GM21723 (cell line): ENCODE measurements around the gene LARGE1.
"Not testable (repeated sequence)": the region's sequence is repeated elsewhere in the genome, so short reads cannot be mapped to it uniquely, and the experiment has no call there.

ENCODE experiments used
- ATAC-seq: cut with Tn5 transposase; IDR thresholded peaks from one replicate; pipeline ENCODE4 v1.9.1; 2021; ENCODE audit warnings: mild to moderate bottlenecking, moderate library complexity; ENCODE audit not compliant: unreplicated experiment

LARGE1 gene

DNA sequence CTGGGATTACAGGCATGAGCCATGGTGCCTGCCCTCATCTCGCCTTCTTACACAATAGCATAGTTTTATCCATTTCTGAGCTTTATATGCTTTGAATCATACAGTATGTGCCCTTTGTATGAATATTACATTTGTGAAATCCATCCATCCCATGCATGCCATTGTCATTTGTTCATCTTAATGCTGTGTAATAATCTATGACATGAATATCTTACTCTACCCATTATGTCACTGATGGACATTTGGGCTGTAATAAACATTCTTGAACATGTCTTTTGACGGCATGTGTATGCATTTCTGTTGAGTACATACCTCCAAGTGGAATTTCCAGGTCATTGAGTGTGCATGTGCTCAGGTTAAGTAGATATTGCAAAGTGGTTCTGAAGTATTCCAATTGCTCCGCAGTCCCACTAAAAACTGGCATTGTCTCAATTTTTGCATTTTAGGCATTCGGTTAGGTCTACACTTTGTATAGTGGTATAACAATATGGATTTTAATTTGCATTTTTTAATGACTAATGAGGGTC is 522.8 kb downstream of the LARGE1 start:
- ATAC-seq = no peak

DNA sequence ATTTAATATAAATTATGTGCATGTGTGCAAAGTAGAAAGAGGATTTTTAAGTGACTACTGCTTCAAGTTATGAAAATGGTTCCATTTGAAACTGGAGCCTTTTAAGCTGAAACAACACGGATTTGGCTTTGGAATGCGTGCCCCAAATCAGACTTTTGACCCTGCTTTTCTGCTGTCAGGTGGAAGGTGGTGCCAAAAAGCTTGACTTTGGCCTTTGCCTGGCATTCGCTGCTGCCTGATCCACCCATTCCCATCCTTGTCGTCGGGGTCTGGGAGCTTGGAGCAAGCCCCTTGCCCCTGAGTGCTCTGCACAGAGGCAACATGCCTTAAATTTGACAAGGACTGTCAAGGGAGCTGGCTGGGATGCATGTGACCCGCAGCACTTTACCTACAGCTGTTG is 526.8 kb downstream of the LARGE1 start:
- ATAC-seq = no peak

DNA sequence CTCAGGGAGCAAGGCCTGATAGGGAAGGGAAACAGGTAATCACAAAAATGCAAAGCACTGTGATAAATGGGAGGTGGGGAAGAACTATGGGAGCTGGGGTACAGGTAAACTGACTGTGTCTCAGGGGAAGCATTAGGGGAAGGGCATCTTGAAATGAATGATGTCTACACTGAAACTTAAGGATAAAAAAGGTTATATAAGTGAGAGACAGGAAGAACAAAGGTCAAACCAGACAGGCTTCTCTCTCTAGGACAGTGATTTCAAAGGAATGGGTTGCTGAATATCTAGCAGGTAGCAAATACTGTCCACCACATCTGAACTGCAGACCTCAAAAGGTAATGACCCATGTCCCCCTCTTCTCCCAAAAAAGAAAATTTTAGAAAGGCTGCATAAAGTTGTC is 529.0 kb downstream of the LARGE1 start:
- no peak for ATAC-seq

DNA sequence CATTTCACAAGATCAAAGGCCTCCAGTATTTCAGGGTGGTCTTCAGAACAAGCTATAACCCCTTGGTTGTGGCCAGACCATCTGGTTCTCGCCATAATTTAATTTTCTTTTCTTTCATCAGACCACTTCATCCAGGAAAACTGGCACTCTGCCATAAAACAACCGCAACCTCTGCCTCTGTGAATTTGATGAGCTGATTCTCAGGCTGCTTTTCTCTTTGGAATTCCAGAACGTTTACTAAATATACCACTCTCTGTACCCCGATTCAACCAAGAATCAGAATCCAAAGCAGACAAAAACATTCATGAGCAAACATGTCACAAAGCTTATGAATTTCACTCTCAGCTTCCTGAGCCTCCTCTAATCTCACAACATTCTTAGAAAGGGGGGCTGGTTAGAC is 530.3 kb downstream of the LARGE1 start:
- no peak for ATAC-seq

DNA sequence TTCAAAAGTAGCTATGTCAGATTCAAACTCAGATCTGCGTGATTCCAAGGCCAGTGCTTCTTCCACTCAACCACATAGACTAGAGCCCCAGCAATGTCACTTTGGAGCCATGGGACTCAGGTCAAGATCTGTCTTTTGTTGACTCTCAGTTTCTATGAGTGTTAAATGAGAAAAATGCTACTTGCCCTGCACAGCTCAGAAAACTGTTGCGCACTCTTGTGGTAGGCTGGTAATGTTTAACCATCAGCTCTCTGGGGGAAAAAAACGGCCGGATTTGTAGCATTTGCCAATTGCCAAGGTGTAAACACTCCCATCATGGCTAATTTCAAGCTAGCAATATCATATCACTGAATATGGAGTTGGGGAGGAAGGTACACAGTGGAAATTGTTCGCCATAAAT is 534.0 kb downstream of the LARGE1 start:
- no peak for ATAC-seq

DNA sequence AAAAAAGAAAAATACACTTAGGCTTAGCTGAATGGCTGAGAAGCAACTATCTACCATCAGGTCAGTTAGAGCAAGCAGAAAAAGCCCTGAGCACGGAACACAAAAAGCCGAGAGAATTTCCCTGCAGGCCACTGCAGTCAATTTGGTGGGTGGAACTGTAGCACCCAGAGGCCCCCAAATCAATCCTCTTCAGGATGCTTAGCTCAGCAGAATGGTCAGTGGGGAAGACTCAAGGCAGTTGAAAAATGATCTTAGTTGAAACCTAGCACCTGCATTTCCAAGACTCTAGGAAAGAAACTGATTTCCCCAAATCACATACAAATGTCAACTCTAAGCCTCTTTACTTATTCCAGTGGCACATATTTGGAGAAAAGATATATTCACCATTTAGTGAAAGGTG is 534.7 kb downstream of the LARGE1 start:
- no peak for ATAC-seq

DNA sequence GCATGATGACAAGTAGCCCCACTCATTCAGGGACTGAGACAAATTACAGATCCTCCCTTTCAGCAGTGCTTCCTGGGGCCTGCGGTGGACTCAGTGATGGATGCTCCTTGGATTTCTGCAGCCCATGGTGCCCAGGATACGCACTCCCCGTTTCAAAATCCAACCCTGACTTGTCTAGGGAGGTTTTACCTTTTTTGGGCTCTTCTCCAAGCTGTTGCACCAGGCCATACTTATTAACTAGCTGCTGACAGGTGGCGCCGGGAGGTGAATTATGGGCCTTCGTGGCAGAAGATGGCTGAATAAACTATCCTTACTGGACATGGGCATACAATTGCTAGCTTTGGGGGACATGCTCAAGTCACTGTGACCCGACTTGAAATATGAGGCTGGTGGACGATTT is 537.8 kb downstream of the LARGE1 start:
- ATAC-seq = no peak

DNA sequence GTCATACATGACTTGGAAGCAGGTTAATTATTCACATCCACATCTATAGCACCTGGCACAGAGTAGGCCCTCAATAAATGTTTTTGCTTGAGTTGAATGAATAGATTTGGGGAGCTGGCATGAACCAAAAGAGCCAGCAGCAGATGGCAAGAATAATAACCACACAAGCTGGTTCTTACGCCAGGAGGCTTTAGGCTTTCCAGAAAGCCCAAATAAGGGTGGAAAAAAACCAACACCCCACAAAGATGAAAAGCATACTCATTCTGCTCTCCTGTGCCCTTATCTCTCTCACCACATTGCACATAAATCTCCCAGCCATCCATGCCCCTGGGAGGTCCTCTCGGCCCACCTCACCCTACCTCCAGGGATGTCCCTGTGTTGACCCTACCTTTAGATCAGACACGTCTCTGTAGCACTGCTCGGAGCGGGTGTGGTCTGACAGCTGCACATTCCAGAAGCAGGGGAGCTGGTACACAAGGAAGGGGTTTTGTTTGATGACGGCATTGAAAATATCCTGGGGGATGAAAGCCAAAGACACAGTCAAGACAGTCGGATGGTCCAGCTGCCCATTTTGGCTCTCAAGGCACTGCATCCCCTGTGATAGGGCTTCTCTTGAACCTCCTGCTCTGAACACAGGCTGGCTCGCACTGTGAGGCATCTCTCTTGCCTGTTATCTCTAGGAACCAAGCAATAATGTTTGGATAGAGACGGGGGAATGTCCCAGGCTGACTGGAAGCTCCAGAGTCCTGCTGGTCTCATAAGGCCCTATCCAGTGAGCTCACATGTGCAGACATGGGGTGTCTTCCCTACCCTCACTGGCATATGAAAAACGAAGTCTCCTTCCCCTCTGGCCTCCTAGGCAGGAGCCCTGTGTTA is 538.5 kb downstream of the LARGE1 start:
- no peak for ATAC-seq

DNA sequence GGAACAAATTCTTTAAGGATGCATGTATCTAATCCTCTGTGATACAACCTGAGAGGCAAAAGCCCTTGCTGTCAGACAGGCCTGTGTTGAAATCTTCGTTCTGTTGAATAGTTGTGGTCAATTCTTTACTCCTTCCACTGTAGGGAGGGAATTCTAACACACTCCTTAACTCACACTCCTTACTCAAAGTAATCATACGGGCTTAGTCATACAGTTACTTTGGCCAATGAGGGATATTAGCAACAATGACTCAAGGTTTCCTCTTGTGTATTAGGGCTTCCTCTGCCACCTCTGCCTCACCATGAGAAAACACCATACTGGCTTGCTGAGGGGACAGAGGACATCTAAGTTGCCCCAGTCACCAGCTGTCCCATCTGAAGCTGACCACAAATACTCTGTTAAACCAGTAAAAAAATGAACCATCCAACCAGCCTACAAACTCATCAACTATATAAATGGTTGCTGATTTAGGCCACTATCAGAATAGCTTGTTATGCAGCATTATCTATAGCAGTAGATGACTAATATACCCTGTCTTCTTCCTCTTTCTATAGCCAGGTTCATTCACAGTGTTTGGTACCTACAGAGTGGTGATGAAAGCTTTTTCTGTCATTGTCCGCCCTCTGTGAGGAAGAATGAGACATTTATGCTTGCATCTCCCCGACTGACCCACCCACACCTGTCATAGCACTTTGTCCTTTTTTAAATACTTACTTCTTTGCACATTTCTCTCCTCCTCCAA is 539.3 kb downstream of the LARGE1 start:
- ATAC-seq = no peak

DNA sequence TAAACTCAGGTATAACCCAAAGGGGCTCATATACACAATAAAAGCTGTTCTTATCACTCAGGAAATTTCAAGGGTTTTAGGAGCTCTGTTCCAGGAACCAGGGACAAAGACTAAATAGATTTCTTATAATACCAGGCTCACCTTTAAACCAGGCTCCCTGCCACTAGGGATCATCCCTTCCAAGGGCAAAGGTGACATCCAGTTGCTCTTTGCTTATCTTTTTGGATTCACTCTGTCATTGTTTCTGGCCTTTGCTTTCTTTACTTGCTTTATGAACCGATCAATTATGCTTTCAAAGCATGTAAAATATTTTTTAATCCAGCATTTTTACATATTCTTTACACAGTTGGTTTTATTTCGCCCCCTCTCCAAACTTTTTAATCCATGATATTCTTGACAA is 540.4 kb downstream of the LARGE1 start:
- no peak for ATAC-seq

DNA sequence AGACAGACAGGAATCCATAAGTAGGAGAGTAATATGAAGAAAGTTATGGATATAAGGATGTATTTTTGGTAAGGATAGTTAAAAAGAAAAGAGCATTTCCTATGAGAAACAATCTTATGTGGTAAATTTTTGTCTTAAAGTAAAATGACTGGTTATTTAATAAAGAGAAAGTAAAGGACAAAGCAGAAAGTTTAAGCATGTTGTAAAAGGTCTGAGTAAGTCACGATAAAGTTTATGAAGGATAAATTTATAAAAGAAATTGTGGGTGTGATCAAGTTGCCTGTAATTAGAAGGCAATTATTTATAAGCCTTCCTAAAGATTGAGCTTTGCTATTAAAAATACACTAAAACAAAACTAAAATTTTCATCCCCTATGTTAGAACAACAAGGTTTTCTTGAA is 547.4 kb downstream of the LARGE1 start:
- ATAC-seq = no peak

DNA sequence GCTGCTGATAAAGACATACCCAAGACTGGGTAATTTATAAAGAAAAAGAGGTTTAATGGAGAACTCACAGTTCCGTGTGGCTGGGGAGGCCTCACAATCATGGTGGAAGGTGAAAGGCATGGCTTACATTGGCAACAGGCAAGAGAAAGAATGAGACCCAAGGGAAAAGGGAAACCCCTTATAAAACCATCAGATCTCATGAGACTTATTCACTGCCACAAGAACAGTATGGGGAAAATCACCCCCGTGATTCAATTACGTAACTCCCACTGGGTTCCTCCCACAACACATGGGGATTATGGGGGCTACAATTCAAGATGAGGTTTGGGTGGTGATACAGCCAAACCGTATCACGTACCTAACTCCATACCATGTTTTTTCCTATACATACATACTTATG is 557.0 kb downstream of the LARGE1 start:
- not testable (repeated sequence) for ATAC-seq

DNA sequence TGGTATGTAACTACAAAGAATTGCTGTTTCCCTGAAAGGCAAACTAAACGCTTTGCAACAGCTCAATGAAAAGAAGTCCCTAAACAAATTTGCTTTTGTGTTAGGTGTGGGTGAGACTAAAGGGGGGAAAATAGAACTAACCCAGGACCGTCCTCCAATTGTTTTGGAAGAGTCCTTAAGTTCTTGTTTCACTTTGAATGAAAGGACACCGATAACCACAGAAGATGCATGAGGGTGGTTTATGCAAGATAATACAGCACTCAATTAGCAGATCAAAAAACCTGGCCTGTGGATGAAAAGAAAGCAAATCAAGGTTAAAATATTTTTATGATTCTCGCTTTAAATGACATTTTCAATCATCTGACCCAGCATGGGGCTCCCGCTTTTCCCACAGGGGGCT is 557.6 kb downstream of the LARGE1 start:
- no peak for ATAC-seq

DNA sequence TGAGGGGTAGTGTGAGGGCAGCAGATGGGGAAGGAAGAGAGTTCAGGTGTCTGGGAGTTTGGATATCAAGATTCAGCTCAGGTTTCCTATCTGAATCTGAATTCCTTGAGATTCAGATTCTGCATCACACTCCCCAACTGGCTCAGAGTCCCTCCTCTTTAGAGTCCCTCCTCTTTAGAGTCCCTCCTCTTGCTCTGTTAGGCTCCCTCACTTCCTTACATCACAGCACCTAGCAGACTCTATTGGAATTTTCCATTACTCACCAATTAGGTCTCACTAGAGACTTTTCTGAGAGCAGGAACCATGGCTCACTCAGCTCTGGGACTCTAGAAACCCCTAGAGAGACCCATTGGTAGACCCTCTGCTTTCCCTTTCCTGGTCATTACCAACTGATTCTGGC is 558.7 kb downstream of the LARGE1 start:
- ATAC-seq = no peak

DNA sequence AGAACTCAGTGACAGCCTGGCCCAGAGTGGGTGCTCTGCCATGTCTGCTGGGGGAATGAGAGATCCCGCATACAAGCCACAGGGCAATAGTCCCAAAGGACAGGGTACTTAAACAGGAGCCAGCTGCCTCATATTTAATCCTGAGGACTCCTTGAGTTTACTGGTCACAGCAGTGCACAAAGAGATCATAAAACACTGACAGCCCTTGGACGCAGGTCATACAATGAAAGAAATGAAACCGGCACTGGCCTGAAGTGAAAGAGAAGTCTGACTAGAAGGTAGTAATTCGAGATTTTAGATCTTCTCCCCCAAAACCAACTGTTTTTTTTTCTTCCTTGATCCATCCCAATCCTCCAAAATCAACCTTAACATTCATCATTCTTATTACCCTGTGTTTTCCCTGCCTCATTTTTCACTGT is 562.3 kb downstream of the LARGE1 start:
- no peak for ATAC-seq

DNA sequence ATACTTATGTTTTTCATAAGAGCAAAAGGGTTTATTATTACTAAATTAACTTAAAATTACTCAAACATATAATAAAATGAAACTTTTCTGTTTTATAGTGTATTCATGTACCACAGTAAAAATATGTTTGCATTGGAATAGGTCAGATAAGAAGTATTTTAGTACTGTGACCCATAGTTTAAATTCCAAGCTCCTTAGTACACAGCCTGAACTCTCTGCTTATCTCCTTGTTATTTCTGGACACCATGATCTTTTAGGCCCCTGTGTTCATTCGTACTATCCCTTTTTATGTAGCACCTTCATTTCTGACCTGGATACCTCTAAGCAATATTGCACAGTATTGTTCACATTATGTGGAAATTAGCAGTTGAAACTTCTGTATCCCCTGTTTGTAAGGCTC is 565.3 kb downstream of the LARGE1 start:
- ATAC-seq = no peak

DNA sequence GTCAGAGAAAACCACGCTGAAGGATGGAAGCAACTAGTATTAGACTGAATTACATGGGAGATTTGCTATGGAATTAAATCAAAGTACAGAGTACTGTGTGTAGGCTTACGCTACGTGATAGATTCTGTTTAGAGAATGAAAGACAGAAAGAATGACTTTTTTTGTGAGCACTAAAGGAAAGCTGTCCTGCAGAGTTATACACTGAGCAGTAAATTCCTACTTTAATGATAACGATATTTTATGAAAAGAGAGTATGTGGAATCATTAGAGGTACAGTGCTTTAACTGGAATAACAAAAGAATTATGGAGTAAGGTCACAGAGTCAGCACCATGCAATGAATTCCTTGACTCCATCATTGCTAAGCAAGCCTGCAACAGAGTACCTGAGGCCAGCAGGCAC is 566.8 kb downstream of the LARGE1 start:
- ATAC-seq = no peak

DNA sequence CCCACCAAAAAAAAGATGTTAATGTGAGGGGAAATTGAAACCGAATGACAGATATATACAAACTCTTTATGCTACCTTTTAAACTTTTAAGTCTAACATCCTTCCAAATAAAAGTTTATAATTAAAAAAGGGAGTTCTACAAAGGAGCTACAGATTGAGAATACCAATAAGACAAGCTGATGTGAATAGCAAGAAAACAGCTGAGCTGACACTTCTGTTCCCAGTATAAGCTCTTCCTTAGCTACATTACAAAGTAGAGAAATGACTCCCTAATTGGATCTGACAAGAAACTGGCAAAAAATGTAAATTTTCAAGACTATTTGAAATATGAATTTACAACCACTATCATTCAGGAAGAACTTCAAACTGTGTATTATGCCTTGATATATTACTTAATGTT is 567.5 kb downstream of the LARGE1 start:
- no peak for ATAC-seq

DNA sequence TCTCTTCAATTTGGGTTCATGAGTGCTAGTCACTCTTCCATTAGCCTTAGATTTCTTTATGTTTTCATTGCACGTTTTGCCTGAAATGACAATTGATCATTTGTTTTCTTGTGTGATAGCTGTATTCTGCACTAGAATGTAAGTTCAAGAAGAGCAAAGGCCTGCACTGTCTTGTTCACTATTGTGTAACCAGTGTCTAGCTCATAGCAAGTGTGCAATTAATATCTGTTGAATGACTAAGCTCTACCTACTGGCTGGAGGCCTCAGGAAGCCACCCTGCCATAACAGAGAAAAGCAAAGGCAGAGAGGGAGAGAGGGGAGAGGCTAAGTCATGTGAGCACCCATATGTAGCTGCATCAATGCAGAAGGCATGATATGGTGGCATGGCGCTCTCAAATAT is 569.3 kb downstream of the LARGE1 start:
- ATAC-seq = no peak

DNA sequence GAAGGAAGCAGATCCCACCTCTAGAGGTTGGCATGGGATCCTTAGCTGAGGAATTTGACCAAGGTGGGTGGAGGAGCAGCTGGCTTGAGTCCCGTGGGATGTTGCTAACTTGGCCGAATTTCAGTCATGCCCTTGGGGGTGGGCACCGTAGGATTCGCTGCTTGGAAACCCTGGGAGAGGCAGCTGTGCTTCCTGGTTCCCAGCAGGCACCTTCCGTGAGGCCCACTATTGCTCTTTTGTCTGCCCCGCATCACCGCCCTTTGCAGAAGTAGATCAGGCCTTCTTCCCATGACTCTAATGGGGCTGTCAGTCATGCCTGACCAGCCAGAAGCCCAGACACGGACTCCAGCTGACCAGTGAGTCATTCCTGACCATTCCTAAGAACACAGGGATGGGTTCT is 569.8 kb downstream of the LARGE1 start:
- ATAC-seq = no peak

DNA sequence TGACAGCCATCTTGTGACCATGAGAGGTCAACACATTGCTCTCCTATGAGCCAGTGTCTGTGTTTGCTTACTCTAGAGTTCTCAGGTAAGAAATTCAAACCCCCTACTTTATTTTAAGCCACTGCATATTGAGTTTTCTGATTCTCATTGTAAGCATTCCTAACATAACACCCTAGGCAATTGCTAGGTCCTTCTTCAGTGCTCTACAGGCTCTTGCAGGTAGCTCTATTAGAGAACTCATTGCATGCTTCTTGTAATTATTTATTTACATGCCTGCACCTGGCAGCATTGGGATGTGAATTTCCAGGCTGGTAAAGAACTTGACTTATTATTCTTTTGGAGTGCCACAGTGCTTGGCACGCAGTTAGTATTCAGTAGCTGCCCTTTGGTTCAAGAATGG is 573.3 kb downstream of the LARGE1 start:
- no peak for ATAC-seq

DNA sequence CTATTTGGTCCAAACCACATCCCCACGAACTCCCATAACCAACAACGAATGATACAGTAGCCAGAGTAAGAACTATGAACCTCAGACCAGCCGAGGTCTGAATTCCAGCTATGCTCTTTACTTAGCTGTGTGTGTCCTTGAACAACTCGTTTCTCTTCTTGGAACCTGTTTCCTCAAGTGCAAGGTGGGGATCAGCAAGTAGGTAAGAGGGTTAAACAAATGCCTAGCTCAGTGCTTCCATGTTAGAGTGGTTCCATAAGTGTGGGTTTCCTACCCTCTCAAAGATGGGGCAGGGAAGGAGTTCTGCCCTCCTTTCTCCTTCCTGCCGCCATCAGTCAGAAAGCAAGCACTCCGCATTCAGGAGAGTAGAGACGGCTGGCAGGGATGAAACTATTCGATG is 578.7 kb downstream of the LARGE1 start:
- no peak for ATAC-seq
